K562 (cell line): ENCODE results near the gene WHAMM.

Experiments
- ARID3B ChIP-seq: fragments of 250-450 bp; sonication (Bioruptor Pico); IDR thresholded peaks from 2 replicates; pipeline ENCODE4 v1.4.0; 2020; ENCODE audit warnings: borderline replicate concordance
- BHLHE40 ChIP-seq: IDR thresholded peaks from 2 replicates; pipeline ENCODE4 v1.6.1; 2011; ENCODE audit warnings: low read length, improper control_type of control experiment
- CBX3 ChIP-seq, 2 experiments: IDR thresholded peaks; 1 replicate in 1 of 2; 2 replicates in 1 of 2; pipeline ENCODE4 v1.6.1; 2012; ENCODE audit warnings: inconsistent platforms in 2 of 2, low read length in 2 of 2, borderline replicate concordance in 1 of 2, control low read depth in 1 of 2
- CHD4 ChIP-seq: fragments of 200-600 bp; sonication (generic); IDR thresholded peaks from 3 replicates; pipeline ENCODE4 v1.6.1; 2012; ENCODE audit warnings: low read depth, mild to moderate bottlenecking, mixed read lengths, low read length, inconsistent platforms; ENCODE audit not compliant: insufficient read depth, insufficient replicate concordance, poor library complexity, severe bottlenecking
- CTCF ChIP-seq, 3 experiments: IDR thresholded peaks in 2 of 3; conservative IDR thresholded peaks in 1 of 3; 2 replicates each; pipeline ENCODE4 v1.5.1; 2011 to 2012; ENCODE audit warnings: low read length in 3 of 3, mild to moderate bottlenecking in 3 of 3, control low read depth in 2 of 3, improper control_type of control experiment in 1 of 3, inconsistent platforms in 1 of 3, low read depth in 1 of 3, mixed read lengths in 1 of 3, moderate library complexity in 1 of 3; ENCODE audit not compliant: insufficient read depth in 2 of 3
- EZH2 ChIP-seq: IDR thresholded peaks from 2 replicates; pipeline ENCODE4 v1.6.1; 2012; ENCODE audit warnings: low read depth, mild to moderate bottlenecking, inconsistent platforms, low read length, borderline replicate concordance
- KAT2B ChIP-seq: IDR thresholded peaks from one replicate; pipeline ENCODE4 v1.6.1; 2012; ENCODE audit warnings: low read depth, mild to moderate bottlenecking, control low read depth, inconsistent platforms, low read length, moderate library complexity
- POLR2A ChIP-seq: fragments of 450-650 bp; conservative IDR thresholded peaks from 2 replicates; pipeline ENCODE4 v1.6.1; 2016
- POLR2AphosphoS2 ChIP-seq: IDR thresholded peaks from 2 replicates; pipeline ENCODE4 v1.6.1; 2012; ENCODE audit warnings: low read length, improper control_type of control experiment
- TAF1 ChIP-seq: IDR thresholded peaks from 2 replicates; pipeline ENCODE4 v1.6.1; 2011; ENCODE audit warnings: mild to moderate bottlenecking, low read length, moderate library complexity; ENCODE audit not compliant: insufficient read depth, control insufficient read depth, severe bottlenecking; ENCODE audit errors: extremely low read depth
- ZFP1 ChIP-seq: fragments of 450-650 bp; formaldehyde crosslinking; IDR thresholded peaks from 2 replicates; pipeline ENCODE4 v1.4.0; 2020; ENCODE audit warnings: mild to moderate bottlenecking, mixed read lengths
- ZNF12 ChIP-seq: sonication (generic); formaldehyde crosslinking; IDR thresholded peaks from 2 replicates; pipeline ENCODE4 v1.4.0; 2020; ENCODE audit warnings: mild to moderate bottlenecking, missing genetic modification reagents
- TF ChIP-seq, protein P1 (sequence below): sonication (generic); formaldehyde crosslinking; IDR thresholded peaks from 2 replicates; pipeline ENCODE4 v1.8.0; 2022; ENCODE audit warnings: missing genetic modification reagents, mild to moderate bottlenecking, borderline replicate concordance

DNA sequence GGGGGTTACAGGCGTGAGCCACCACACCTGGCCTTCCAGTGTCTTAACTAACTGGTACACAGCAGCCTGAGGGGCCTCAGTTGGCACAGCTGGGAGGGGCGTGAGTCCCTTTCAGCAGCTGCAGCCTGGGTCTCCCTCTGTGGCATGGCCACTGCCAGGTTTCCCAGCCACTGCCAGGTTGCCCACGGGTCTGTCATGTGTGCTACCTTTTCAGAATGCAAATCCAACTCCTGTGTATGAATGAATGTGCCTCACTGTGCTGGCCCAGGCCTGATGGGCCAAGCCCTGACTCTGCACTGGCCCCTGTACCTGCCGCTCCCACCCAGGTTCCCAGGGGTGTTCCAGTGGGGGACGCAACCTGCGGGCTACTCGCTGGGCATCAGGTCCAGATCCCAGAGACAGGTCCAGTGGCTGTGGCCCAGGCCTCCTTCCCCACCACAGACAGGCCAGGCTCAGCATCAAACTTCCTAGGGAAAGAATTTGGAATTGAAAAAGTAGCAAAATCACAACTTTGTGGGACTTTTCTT is 26.0 kb downstream of the WHAMM start:
- no peak for TF ChIP-seq BHLHE40
- TF ChIP-seq POLR2A: no peak
- TF ChIP-seq ARID3B: no peak
- TF ChIP-seq CHD4: no peak
- TF ChIP-seq ZFP1 (CRISPR knock-in tag): no peak
- no peak for TF ChIP-seq CBX3 (IDR thresholded peaks at IDR 0.05; ENCODE audit: borderline replicate concordance in 1 of 2, low read length in 2 of 2)
- no peak for TF ChIP-seq CTCF (IDR thresholded peaks at IDR 0.05 in 2 of 3, conservative IDR thresholded peaks at IDR 0.05 in 1 of 3; ENCODE audit: insufficient read depth in 2 of 3, low read depth in 1 of 3, low read length in 3 of 3)
- TF ChIP-seq KAT2B: no peak
- TF ChIP-seq, protein P1, sequence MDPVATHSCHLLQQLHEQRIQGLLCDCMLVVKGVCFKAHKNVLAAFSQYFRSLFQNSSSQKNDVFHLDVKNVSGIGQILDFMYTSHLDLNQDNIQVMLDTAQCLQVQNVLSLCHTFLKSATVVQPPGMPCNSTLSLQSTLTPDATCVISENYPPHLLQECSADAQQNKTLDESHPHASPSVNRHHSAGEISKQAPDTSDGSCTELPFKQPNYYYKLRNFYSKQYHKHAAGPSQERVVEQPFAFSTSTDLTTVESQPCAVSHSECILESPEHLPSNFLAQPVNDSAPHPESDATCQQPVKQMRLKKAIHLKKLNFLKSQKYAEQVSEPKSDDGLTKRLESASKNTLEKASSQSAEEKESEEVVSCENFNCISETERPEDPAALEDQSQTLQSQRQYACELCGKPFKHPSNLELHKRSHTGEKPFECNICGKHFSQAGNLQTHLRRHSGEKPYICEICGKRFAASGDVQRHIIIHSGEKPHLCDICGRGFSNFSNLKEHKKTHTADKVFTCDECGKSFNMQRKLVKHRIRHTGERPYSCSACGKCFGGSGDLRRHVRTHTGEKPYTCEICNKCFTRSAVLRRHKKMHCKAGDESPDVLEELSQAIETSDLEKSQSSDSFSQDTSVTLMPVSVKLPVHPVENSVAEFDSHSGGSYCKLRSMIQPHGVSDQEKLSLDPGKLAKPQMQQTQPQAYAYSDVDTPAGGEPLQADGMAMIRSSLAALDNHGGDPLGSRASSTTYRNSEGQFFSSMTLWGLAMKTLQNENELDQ (CRISPR knock-in tag): no peak
- no peak for TF ChIP-seq EZH2
- no peak for TF ChIP-seq TAF1
- TF ChIP-seq POLR2AphosphoS2: no peak
- no peak for TF ChIP-seq ZNF12 (CRISPR knock-in tag)
